Prostate gland (tissue), 2 donors: Measurements from ENCODE around the gene DMRT1. TPM values are rescaled to one million over a fixed set of nuclear protein-coding genes. Genes with fewer than 3 reads are reported as not detected.
"Not testable (repeated sequence)": the region's sequence is repeated elsewhere in the genome, so short reads cannot be mapped to it uniquely, and the experiment has no call there.

Source experiments
- DNase-seq: peaks from one replicate; pipeline ENCODE4 v3.0.0-alpha.2; 2019; ENCODE audit warnings: low spot score
- H3K27ac ChIP-seq, 2 donors: fragments of 200-600 bp; sonication (generic); 2 replicates each; pipeline ENCODE4 v1.5.1; 2017 to 2019
- H3K27me3 ChIP-seq: fragments of 200-600 bp; sonication (generic); replicated peaks from 2 replicates; pipeline ENCODE4 v1.5.1; 2019; ENCODE audit not compliant: insufficient read depth
- H3K36me3 ChIP-seq, 2 donors: fragments of 200-600 bp; sonication (generic); 1 replicate in 1 of 2; 2 replicates in 1 of 2; pipeline versions ENCODE4 v1.5.1 to v1.8.1; 2017 to 2019
- H3K4me1 ChIP-seq: fragments of 200-600 bp; sonication (generic); replicated peaks from 2 replicates; pipeline ENCODE4 v1.5.1; 2019
- H3K4me3 ChIP-seq, 2 donors: fragments of 200-600 bp; sonication (generic); 2 replicates each; pipeline ENCODE4 v1.5.1; 2017 to 2019
- H3K9me3 ChIP-seq: fragments of 200-600 bp; sonication (generic); 2 replicates; pipeline ENCODE4 v1.5.1; 2017
- CTCF ChIP-seq, 4 experiments: fragments of 200-600 bp in 2 of 4; fragments of 450-650 bp in 2 of 4; sonication (generic) in 2 of 4; IDR thresholded peaks; 1 replicate in 3 of 4; 2 replicates in 1 of 4; pipeline ENCODE4 v1.5.1; 2016 to 2019; ENCODE audit warnings: antibody characterized with exemption in 4 of 4, mild to moderate bottlenecking in 2 of 4, moderate library complexity in 2 of 4
- POLR2A ChIP-seq: fragments of 450-650 bp; IDR thresholded peaks from one replicate; pipeline ENCODE4 v1.6.1; 2016; ENCODE audit warnings: antibody characterized with exemption, mild to moderate bottlenecking
- POLR2AphosphoS5 ChIP-seq: sonication (generic); formaldehyde crosslinking; IDR thresholded peaks from one replicate; pipeline ENCODE4 v1.6.1; 2017; ENCODE audit warnings: antibody characterized with exemption
- WGBS: methylation state at CpG from one replicate; pipeline ENCODE4 v1.1.5; 2018; 5-methylcytosine and 5-hydroxymethylcytosine counted together
- intact Hi-C: fragments of 100-400 bp; cut with DNase I; formaldehyde crosslinking; loops from one replicate; pipeline ENCODE4 v1.14.2; 2022
- total RNA-seq, 2 donors: library from RNA; depleted of rRNA; stranded (reverse); fragments of >200 nt; gene quantifications; one replicate each; pipeline ENCODE4 v1.1.0, GENCODE V29; 2016

The DMRT1 gene
- total RNA-seq, 2 donors from 2014 or later, result 85.9 TPM; not detected in 1

DNA sequence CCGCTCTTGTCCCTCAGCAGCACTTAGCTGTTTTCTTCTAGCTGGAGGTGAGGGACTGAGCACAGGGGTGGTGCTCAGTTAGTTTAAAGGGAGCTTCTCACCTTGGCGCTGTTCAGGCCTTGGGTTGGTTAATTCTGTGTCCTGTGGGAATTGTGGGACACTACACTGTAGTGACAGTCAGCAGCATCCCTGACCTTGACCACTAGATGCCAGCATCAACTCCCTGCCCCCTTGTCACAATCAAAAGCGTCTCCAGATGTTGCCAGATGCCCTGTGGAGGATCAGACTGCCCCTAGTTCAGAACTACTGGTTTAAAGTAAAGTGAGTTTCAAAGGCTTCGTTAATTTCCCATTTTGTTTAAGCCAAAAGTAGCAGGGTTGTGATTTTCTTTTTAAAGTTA lies 69.5 kb downstream of the DMRT1 start:
- no peak overlapping the region for H3K27ac ChIP-seq
- H3K36me3 ChIP-seq, result no peaks in the 10 kb centered on the region
- no peak for TF ChIP-seq POLR2A
- no peak for TF ChIP-seq POLR2AphosphoS5
- TF ChIP-seq CTCF (IDR thresholded peaks at IDR 0.05), result no peak
- WGBS, result 73% methylated on average over 4 of the region's 4 CpGs
- no peaks in the 10 kb centered on the region for H3K27me3 ChIP-seq
- no peaks in the 10 kb centered on the region for H3K4me1 ChIP-seq
- intact Hi-C loops, result no loop called here
- H3K9me3 ChIP-seq, result no peaks in the 10 kb centered on the region
- H3K4me3 ChIP-seq, result no peak overlapping the region
- no peak for DNase-seq

GRCh38 chr9:912776-913175 lies 71.3 kb downstream of the DMRT1 start:
- WGBS, result 91% methylated on average over 1 of the region's 1 CpG
- H3K27ac ChIP-seq, result no peak overlapping the region

GRCh38 chr9:913526-913925 lies 72.0 kb downstream of the DMRT1 start:
- intact Hi-C loops, H3K9me3 ChIP-seq, H3K4me1 ChIP-seq, H3K27ac ChIP-seq, DNase-seq, H3K4me3 ChIP-seq, H3K27me3 ChIP-seq, H3K36me3 ChIP-seq: not testable (repeated sequence)
- 67% methylated on average over 10 of the region's 10 CpGs for WGBS

More at GRCh38 chr9:912776-913175, 71.3 kb downstream of the DMRT1 start:
- Histone ChIP-seq H3K9me3 (no peaks in the 10 kb centered on the region), H3K4me3 (no peak overlapping the region), H3K36me3 (no peaks in the 10 kb centered on the region), H3K27me3 (no peaks in the 10 kb centered on the region), H3K4me1 (no peaks in the 10 kb centered on the region)
- TF ChIP-seq POLR2A (no peak), POLR2AphosphoS5 (no peak), CTCF (IDR thresholded peaks at IDR 0.05) (no peak)
- intact Hi-C loops, result no loop called here
- no peak for DNase-seq

DNA sequence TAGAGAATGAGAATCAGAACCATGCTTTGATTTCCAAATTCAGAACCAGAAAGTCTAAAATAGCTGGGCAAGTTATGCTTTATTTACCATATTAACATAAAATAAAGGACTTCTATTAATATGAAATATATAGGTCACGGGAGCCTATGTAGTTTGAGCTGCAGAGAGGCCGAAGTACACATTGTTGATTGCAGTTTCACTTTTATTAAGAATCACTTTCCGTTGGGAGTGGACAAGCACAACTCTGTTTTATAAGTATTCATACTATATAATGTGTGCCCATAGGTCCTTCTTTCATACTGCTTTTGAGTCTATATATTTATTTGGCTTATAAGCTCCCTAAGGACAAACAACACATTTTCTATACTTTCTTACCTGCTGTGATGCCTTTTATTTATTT lies 76.2 kb downstream of the DMRT1 start:
- 81% methylated on average over 3 of the region's 3 CpGs for WGBS
- no peaks in the 10 kb centered on the region for H3K36me3 ChIP-seq
- H3K27ac ChIP-seq, result no peak overlapping the region
- intact Hi-C loops, result no loop called here
- DNase-seq, result no peak
- H3K27me3 ChIP-seq, result no peaks in the 10 kb centered on the region
- TF ChIP-seq POLR2AphosphoS5 (no peak), CTCF (IDR thresholded peaks at IDR 0.05) (no peak), POLR2A (no peak)
- no peaks in the 10 kb centered on the region for H3K9me3 ChIP-seq
- no peak overlapping the region for H3K4me3 ChIP-seq
- no peaks in the 10 kb centered on the region for H3K4me1 ChIP-seq

GRCh38 chr9:920927-921326 lies 79.4 kb downstream of the DMRT1 start:
- DNase-seq, result no peak
- H3K4me3 ChIP-seq, result no peak overlapping the region
- no peak overlapping the region for H3K27ac ChIP-seq
- intact Hi-C loops, result no loop called here
- no peak for TF ChIP-seq CTCF (IDR thresholded peaks at IDR 0.05)
- no peaks in the 10 kb centered on the region for H3K27me3 ChIP-seq
- WGBS, result 81% methylated on average over 4 of the region's 4 CpGs
- H3K9me3 ChIP-seq, result no peaks in the 10 kb centered on the region
- H3K36me3 ChIP-seq, result no peaks in the 10 kb centered on the region
- no peaks in the 10 kb centered on the region for H3K4me1 ChIP-seq

GRCh38 chr9:922171-922570 lies 80.7 kb downstream of the DMRT1 start:
- H3K4me3 ChIP-seq, result no peak overlapping the region
- no peak overlapping the region for H3K27ac ChIP-seq
- no peaks in the 10 kb centered on the region for H3K27me3 ChIP-seq
- H3K36me3 ChIP-seq, result no peaks in the 10 kb centered on the region
- TF ChIP-seq POLR2AphosphoS5 (no peak), POLR2A (no peak), CTCF (IDR thresholded peaks at IDR 0.05) (no peak)
- DNase-seq, result no peak
- no peaks in the 10 kb centered on the region for H3K9me3 ChIP-seq
- no peaks in the 10 kb centered on the region for H3K4me1 ChIP-seq
- WGBS, result 83% methylated on average over 4 of the region's 4 CpGs
- intact Hi-C loops, result no loop called here
